ENCODE data around the gene FAM107B. TPM values are rescaled to one million over a fixed set of nuclear protein-coding genes. Genes with fewer than 3 reads are reported as not detected.

FAM107B gene
- total and polyA plus RNA-seq, 2 donors (not counting 3 experiments of a cell fraction or from before 2014, with no cell fraction given): 39.2 to 176 TPM

- Histone ChIP-seq H3K4me2 (ENCODE audit: insufficient read depth, low read length) (no peak overlapping the region), H3K4me3 (replicated peaks in 1 of 3; ENCODE audit: insufficient read depth in 1 of 3, low read depth in 1 of 3, low read length in 3 of 3) (no peak overlapping the region), H3K9me1 (replicated peaks; ENCODE audit: control insufficient read depth, extremely low read depth, insufficient read depth, low read length) (no peaks in the 10 kb centered on the region), H3K27me3 (ENCODE audit: control insufficient read depth in 2 of 2, insufficient read depth in 2 of 2, low read length in 2 of 2) (no peaks in the 10 kb centered on the region), H4K20me1 (replicated peaks; ENCODE audit: control insufficient read depth, extremely low read depth, insufficient read depth, low read length) (peaks cover under 1% of the 10 kb centered on the region), H2AFZ (ENCODE audit: low read depth, low read length) (no peak overlapping the region), H3K36me3 (ENCODE audit: control insufficient read depth in 2 of 2, extremely low read depth in 1 of 2, insufficient read depth in 2 of 2, low read length in 2 of 2) (peaks cover 0 to 9% of the 10 kb centered on the region in 2 experiments), H3K4me1 (ENCODE audit: control insufficient read depth, extremely low read depth, insufficient read depth, low read length) (peaks cover 46% of the 10 kb centered on the region), H3K27ac (ENCODE audit: insufficient read depth, low read depth, low read length) (no peak overlapping the region), H3K9me3 (replicated peaks; ENCODE audit: control insufficient read depth, insufficient read depth, low read length) (no peaks in the 10 kb centered on the region), H3K79me2 (ENCODE audit: control insufficient read depth, insufficient read depth, low read length) (peaks cover 92% of the 10 kb centered on the region), H3K9ac (replicated peaks; ENCODE audit: extremely low read depth, insufficient read depth, low read length) (no peak overlapping the region)
- POLR2A ChIA-PET: no interaction called here
- TF ChIP-seq MAX (IDR thresholded peaks at IDR 0.05; ENCODE audit: insufficient read depth, insufficient read length) (no peak), FOS (IDR thresholded peaks at IDR 0.05; ENCODE audit: borderline replicate concordance, insufficient read depth, low read length) (peak; percentile 23)
- BruUV-seq (replicated peaks): no TSS peak
- FAIRE-seq (no peak), DNase-seq (ENCODE audit: low read depth, low spot score) (no peak)
- intact Hi-C loops (cut with micrococcal nuclease) (loop anchor here (5.0 kb wide), 1 partner anchor 49 kb away; no protein-coding TSS in a partner anchor), dilution Hi-C loops (cut with MboI; ENCODE audit: extremely low pct_ligation_motif_present, low sequenced_read_pairs) (no loop called here)
- CTCF ChIA-PET: interaction anchor here (0.8 to 2.8 kb wide), 5 partner anchors 9 to 270 kb away, joined by 3 to 7 read pairs (median 3); no protein-coding TSS in a partner anchor
Measured at GRCh38 chr10:14553448-14553847, 221.2 kb downstream of the FAM107B start.

GRCh38 chr10:14552015-14552414 is 222.7 kb downstream of the FAM107B start:
- FAIRE-seq (no peak), DNase-seq (ENCODE audit: low read depth, low spot score) (no peak)
- POLR2A ChIA-PET: no interaction called here
- Histone ChIP-seq H3K4me1 (ENCODE audit: control insufficient read depth, extremely low read depth, insufficient read depth, low read length) (peaks cover 41% of the 10 kb centered on the region), H4K20me1 (replicated peaks; ENCODE audit: control insufficient read depth, extremely low read depth, insufficient read depth, low read length) (peaks cover 6% of the 10 kb centered on the region), H3K9me3 (replicated peaks; ENCODE audit: control insufficient read depth, insufficient read depth, low read length) (no peaks in the 10 kb centered on the region), H3K9ac (replicated peaks; ENCODE audit: extremely low read depth, insufficient read depth, low read length) (no peak overlapping the region), H3K27ac (ENCODE audit: insufficient read depth, low read depth, low read length) (no peak overlapping the region), H3K36me3 (ENCODE audit: control insufficient read depth in 2 of 2, extremely low read depth in 1 of 2, insufficient read depth in 2 of 2, low read length in 2 of 2) (peaks cover 0 to 12% of the 10 kb centered on the region in 2 experiments), H3K79me2 (ENCODE audit: control insufficient read depth, insufficient read depth, low read length) (peaks cover 92% of the 10 kb centered on the region), H2AFZ (ENCODE audit: low read depth, low read length) (no peak overlapping the region), H3K4me2 (ENCODE audit: insufficient read depth, low read length) (no peak overlapping the region), H3K9me1 (replicated peaks; ENCODE audit: control insufficient read depth, extremely low read depth, insufficient read depth, low read length) (no peaks in the 10 kb centered on the region), H3K4me3 (replicated peaks in 1 of 3; ENCODE audit: insufficient read depth in 1 of 3, low read depth in 1 of 3, low read length in 3 of 3) (no peak overlapping the region), H3K27me3 (ENCODE audit: control insufficient read depth in 2 of 2, insufficient read depth in 2 of 2, low read length in 2 of 2) (no peaks in the 10 kb centered on the region)
- CTCF ChIA-PET: interaction anchor here (2.8 kb wide), 1 partner anchor 271 kb away, joined by 7 read pairs; no protein-coding TSS in a partner anchor
- no TSS peak for BruUV-seq (replicated peaks)
- dilution Hi-C loops (cut with MboI; ENCODE audit: extremely low pct_ligation_motif_present, low sequenced_read_pairs) (no loop called here), intact Hi-C loops (cut with micrococcal nuclease) (loop anchor here (5.0 kb wide), 1 partner anchor 50 kb away; no protein-coding TSS in a partner anchor)
- TF ChIP-seq MAX (IDR thresholded peaks at IDR 0.05; ENCODE audit: insufficient read depth, insufficient read length) (no peak), MYC (IDR thresholded peaks at IDR 0.05; ENCODE audit: low read depth, low read length) (no peak), POLR2AphosphoS5 (IDR thresholded peaks at IDR 0.05; ENCODE audit: insufficient read depth, low read depth, low read length) (no peak), EZH2 (IDR thresholded peaks at IDR 0.05; ENCODE audit: borderline replicate concordance, low read depth, low read length, severe bottlenecking) (no peak), POLR2A (IDR thresholded peaks at IDR 0.05; ENCODE audit: low read depth, low read length) (no peak), CTCF (IDR thresholded peaks at IDR 0.05; ENCODE audit: extremely low read depth in 1 of 2, insufficient read depth in 1 of 2, low read depth in 1 of 2, low read length in 2 of 2) (no peak), GATA2 (IDR thresholded peaks at IDR 0.05; ENCODE audit: insufficient read depth, insufficient read length, low read depth, low read length) (no peak), JUN (IDR thresholded peaks at IDR 0.05; ENCODE audit: borderline replicate concordance, insufficient read depth, insufficient read length, low read depth) (no peak), FOS (IDR thresholded peaks at IDR 0.05; ENCODE audit: borderline replicate concordance, insufficient read depth, low read length) (no peak)

Data from endothelial cell of umbilical vein (primary cell).